GM18526 (cell line): Measurements from ENCODE around the gene GARS1.

Source experiments
- POLR2A ChIP-seq: IDR thresholded peaks from 3 replicates; pipeline ENCODE4 v1.6.1; 2011; ENCODE audit not compliant: insufficient read length; ENCODE audit errors: extremely low read depth

Gene GARS1

DNA sequence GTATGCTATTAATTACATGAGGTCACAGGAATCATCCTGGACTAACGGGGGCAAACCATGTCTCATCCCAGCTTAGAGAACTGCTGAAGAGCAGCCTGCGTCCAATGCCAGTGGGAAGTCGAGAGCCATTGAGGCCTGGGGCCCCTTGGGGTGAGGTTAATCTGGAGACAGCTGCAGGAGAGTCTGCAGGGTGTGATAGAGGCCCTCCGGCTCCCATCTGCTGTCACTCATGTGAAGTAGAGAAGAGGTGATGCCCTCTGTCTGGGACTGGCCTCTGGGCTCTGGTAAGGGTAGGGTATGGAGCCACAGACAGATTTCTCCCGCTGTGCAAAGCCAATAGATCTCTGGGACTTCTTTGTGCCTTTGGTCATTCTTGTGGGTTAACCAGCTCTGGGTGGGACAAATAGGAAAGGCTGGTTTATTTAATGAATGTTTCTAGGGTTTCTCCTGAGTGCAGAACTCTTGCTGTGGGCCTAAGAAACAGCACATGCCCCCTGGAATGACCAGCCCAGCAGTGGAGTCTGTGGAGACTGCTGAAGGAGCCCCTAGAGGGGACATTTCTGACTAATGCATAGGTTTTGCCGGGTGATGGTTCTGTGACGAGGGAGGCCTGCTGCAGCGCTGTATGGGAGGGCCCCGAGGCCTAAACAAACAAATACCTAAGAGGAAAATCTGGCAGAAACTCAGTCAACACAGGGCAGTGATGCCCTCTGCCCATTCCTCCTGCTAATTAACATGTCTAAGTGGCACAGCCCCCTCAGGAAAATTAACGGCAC is 53.1 kb downstream of the GARS1 start:
- TF ChIP-seq POLR2A, result no peak

DNA sequence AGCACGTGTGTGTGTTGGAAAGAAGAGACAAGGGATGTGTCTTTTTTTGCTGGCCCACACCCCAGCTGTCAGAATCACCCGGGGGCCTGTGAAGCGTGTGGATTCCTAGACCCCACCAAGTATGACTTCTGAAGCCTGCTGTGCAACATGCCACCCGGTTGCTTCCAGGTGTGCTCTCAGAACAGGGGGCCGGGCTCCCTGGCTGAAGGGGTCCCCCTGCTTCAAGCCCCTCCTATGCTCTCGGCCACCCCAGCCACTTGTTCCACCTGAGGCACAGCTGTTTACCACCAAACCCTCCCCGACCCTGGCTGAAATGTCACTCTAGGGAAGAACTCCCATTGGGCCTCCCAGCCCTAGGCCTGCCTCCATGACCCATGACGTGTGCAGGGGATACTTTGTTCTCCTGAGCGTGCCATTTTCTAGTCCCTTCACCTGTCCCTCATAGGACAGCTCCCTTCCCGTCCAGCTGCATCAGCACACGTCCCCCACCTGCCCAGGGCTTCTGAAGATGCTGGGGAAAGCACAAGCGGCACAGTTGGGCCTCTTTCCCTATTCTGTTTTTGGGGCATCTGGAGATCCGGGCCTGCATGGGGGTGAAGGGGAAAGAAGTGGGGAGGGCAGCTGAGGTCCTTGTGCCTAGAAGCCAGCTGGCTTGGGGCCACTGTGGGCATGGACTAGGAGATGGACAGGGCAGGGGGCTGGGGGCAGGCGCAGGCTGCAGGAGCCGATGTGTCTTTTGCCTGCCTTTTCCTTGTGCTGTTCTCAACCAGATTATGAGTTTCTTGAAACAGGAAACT is 54.3 kb downstream of the GARS1 start:
- no peak for TF ChIP-seq POLR2A

DNA sequence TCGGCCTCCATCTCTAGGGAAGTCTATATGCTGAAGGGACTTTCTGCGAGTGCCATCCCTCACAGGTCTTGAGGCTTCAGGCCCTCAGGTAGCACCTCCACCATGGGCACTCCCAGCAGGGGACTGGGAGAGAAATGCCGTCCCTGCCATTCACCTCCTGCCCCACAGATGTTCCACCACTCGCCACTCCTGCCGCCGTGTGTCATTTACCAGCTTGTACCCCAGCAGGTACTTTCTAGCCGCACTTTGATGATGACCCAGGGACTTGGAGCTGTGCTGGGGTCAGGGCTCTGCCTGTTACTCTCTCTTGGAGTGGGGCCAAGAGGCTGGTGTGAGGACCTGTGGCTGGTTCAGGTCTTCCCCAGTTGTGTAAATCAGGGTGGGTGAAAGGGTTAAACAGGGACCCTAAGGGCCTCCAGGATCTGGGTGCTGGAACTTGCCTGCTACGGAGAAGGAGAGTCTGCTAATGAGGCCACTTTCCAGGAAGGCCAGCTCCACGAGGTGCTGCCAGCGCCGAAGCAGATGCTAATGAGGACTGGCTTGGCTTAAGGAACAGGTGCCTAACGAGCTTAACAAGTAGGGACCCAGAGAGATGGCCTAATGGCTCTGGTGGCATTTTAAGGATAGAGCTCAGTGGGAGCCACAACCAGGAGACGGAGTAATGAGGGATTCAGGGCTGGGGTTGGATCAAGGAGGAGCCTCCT is 55.2 kb downstream of the GARS1 start:
- TF ChIP-seq POLR2A, result no peak

DNA sequence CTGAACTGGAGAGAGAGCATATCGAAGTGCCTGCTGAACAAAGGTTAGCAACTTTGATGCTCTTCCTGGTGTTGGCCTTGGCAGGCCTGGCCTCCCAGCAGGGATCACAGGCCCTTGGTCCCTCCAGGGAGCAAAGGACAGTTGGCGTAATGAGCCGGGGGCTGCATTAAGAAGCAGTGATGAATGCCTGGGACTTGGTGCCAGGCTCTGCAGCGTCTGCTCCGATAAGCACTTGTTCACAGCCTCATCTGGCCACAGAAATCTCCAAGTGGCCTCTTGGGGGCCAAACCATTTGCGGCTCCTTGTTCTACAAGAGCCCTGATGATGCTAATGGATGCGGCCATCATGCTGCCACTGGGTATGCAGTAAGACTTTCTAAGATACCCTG is 55.7 kb downstream of the GARS1 start:
- TF ChIP-seq POLR2A, result no peak

DNA sequence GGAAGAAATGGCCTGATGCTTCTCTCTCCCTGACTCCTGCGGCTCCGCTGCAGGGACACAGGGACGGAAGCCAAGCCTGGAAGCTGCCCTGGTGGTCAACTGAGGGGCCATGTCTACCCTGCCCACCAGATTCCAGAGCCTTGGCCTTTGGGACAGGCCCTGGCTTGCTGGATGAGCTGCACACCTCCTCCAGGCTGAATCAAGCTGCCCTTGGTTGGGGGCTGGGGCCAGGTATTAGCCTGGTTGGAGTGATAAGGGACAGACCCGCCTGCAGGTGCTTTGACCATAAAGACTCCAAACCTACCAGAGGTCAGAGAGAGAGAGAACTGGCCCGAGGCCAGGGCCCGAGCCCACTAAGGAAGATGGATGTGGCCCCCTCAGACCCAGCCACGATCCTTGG is 57.5 kb downstream of the GARS1 start:
- TF ChIP-seq POLR2A, result no peak

DNA sequence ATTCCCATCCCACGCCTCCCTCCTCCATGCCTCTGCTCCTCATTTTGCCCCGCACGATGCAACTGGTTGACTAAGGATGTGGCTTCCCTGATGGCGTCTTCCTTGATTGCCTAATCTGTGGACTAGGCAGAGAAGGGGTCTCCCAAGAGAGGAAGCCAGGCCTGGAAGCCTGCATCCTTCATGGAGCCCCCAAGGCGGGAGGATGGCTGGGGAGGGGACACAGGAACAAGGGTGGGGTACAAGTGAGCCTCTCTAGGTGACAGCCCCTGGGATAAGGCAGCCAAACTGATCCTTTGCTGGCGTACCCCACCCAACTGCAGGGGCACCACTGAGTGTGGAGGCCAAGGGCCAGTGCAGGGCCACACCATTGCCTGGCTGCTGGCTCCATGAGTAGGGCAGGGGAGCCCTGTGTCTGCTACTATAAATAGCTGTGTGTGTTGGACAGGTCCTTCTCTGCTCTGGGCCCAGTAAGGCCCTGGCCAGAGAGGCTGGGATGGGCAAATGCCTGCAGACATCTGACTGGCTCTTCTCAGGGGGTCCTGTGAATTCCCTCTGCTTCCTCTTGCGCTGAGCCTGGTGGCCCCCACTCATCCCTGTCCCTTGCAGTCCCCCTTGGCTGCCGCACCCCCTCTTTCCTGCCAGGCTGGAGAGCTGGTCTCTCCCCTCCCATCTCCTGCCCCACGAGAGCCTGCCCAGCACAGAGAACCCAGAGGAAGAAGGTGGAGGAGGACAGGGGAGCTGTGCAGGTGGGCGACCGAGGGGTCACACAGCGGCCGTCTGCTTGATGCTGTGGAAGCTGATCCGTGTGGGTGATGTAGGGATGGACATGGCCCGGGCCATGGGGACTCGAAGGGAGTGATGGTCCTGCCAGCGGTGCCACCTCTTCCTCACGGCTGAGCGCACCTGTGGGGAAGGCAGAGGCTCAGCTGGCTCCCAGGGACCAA is 58.3 kb downstream of the GARS1 start:
- no peak for TF ChIP-seq POLR2A

DNA sequence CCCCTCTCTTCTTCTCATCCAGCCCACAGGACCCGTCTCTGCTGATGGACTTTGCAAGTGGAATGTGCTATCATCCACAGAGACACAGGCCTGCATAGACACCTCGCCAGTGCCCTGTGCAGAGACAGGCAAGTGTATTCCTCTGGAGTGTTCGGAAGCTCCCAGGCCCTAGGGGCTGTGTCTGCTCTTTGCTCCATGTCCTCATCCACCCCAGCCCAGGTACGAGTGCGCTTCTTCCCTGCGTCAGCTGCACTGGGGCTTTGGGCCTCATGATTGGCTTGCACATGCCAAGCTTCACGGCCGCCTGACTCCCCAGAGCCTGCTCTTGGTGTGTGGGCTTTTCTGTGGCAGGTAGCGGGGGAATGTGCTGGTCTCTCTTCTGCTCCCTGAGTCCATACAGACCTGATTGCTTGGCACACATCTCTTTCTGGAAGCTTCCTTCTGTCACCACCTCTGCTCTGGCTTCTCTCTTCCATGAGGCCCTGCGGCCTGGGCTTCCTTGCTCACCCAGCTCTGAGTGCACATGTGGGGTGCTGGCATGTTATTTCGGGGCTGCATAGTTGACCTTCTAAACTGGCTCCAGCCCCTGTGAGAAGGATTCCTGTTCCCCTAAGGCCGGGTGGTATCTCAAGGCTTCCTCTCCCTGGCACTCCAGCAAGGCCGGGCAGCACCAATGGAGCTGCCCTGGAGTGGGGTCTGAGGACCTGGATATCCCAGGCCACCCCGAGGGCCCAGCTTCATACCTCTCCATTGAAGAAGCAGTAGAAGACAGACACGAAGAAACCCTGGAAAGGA is 59.8 kb downstream of the GARS1 start:
- no peak for TF ChIP-seq POLR2A

DNA sequence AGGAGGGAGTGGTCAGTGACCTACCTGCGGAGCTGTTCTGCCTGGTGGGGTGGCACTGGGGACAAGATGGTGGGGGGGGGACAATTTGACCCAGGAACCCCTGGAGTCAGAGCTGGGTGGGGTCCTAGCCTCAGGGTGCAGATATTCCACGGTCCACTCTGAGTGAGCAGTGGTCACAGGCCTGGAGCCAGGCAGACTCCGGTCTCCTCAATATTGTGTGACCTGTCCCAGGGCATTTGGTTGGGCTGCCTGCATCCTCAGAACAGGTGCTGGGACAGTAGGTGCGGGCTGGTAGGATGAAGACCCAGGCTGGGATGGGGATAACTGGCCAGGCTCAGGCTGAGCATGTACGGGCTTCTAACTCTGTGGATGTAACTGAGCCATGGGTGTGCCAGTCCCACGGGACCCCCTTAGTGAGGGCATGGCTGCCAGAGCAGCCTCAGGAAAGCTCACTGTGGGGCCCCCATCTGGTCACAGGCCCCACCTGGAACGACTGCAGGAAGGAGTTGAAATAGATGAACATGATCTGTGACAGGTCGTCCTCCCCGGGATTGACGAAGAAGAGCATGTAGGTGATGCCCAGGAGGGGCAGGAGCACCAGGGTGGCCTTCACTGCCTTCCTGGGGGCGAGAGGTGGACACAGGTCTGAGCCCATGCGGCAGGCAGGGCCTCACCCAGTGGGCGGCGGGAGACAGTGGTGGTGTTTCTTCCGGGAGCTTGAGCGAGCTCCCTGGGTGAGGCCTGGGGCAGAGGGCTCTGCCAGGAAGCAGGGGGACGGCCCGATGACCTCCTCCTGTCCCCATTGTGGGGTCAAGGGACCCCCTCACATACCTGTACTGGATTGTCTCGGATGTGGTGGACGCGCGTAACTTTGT is 60.7 kb downstream of the GARS1 start:
- TF ChIP-seq POLR2A, result no peak

DNA sequence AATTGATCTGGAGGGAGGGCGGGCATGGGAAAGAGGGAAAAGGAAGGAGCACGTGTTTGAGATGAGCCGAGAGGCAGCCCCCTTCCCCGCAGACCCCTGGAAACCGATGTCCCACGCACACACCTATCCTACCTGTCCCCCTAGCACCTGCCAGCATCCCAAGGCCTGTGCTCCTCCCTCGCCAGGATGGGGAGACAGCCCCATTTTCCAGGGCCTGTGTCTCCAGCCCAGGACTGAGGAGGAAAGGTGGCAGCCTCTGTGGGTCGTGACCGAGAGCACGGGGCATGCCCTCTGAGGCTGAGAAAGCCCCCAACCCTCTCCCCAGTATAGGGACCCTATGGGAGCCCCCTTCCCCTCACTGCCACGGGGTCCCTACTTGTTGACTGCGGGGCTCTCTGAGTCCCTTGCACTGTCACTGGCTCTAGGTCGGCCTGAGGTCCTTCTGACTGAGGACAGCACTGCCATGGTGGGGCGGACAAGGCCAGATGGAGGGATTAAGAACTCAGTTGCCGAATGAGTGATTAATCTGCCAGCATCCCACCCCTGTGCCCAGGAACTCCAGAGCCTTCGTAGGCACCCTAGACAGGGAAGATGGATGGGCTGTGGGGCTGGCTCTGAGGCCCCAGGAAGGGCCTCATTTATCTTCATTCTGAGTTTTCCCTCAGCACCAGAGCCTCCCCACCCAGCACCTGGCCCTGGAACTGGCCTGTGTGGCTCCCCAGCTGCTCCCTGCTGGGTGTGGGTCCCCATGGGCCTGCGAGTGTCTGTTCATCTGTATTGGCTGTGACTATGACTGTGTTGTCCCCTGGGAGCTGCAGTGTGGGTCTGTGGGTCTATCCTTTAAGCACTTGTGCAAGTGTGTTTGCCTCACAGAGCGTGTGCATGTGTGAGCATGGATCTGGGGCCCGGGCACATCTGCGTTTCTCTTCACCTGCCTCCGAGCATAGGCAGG is 61.6 kb downstream of the GARS1 start:
- TF ChIP-seq POLR2A, result no peak

DNA sequence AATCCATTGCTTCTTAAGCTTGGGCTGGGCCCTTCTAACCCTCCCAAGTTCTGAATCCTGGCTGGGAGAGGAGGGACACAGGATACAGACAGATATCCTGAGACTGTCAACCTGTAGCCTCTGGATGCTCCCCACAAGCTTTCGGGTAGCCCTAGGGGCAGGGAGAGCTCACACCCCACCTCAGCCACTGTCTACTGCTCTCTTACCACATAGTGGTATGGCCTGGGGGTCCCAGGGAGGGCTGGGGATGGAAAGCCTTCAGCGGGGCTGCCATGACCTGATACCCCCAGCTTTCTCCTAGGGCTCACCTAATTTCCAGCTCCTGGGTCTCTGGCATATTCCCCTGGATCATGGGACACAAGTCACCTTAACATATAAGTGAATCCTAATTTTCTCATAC is 62.5 kb downstream of the GARS1 start:
- no peak for TF ChIP-seq POLR2A

DNA sequence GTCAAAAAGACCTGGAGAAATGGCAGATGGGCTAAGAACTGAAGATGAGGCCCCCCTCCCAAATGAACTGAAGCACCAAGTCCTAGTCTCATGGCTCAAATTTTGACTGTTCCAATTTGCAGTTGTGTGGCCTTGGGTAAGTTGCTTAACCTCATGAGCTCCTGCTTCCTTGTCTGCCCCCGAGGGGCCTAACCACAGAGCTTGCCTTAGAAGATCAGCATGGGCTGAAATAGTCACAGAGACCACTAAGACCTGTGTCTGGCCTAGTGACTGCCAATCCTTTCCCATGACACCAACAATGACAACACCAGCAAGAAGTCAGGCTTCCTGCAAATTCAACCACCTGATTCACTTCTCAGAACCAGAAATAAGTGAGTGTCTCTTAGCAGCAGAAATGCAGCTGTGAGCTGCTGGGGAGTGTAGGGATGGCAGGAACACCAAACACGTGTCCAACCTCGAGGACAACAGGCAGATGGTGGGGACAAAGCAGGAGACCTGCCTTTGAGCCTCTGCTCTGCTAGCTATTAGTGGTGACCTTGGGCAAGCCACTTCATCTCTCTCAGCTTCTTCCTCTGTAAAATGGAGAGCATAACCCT is 63.9 kb downstream of the GARS1 start:
- TF ChIP-seq POLR2A, result no peak

DNA sequence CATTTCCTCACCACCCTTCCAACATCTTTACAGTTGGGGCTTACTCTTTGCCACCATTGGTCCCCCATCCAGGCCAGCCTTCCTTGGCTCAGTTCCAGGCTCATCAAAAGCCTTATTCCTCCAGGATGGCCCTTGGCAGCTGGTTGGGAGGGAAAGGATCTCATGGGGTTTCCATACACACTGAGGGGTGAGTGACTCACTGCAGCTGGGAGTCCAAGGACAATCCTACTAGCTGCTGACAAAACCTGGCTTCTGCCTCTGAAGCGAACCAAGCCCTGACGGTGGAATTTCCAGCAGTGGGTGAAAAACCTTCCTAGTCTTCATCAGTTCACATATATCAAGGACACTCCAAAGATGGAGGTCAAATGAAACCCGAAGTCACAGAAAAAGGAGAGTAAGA is 64.6 kb downstream of the GARS1 start:
- TF ChIP-seq POLR2A, result no peak
